ENCODE data around the gene ZC3H15.

DNA sequence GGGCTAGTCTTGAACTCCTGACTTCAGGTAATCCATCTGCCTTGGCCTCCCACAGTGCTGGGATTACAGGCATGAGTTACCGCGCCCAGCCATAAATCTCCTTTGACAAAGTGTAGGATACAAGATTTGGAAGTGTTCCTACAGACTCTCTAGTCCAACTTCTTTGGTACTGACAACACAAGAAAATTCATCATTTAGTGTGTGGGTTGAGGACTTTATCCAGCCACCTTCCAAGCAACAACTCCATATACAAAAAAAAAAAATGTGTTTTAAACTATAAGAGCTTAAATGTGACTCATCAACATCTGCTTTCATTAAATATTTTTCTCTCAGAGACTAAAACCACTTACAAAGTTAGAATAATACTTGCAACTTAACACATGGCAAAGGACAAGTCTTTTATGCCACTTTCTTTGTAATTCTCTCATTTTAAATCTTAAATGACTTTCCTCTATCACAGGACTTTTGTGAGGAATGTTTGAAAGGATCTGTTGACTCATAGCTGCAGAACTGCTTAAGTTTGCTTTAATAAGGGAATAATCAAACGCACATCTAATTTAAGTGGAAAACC is 57.6 kb downstream of the ZC3H15 start:
- TF ChIP-seq PBX3 (IDR thresholded peaks at IDR 0.05) (no peak), HDAC2 (IDR thresholded peaks at IDR 0.05) (no peak), RNF2 (IDR thresholded peaks at IDR 0.05; ENCODE audit: borderline replicate concordance, low read depth) (no peak), HMGXB4 (CRISPR knock-in tag; IDR thresholded peaks at IDR 0.05; ENCODE audit: borderline replicate concordance) (no peak), USF2 (IDR thresholded peaks at IDR 0.05) (no peak), CHD2 (IDR thresholded peaks at IDR 0.05; ENCODE audit: low read length, partially characterized antibody) (no peak), RAD21 (conservative IDR thresholded peaks at IDR 0.05 in 1 of 2, IDR thresholded peaks at IDR 0.05 in 1 of 2) (no peak), HOXA7 (CRISPR knock-in tag; IDR thresholded peaks at IDR 0.05) (no peak), POLR2A (IDR thresholded peaks at IDR 0.05; ENCODE audit: low read length) (no peak)
- TF ChIP-seq, protein P1, sequence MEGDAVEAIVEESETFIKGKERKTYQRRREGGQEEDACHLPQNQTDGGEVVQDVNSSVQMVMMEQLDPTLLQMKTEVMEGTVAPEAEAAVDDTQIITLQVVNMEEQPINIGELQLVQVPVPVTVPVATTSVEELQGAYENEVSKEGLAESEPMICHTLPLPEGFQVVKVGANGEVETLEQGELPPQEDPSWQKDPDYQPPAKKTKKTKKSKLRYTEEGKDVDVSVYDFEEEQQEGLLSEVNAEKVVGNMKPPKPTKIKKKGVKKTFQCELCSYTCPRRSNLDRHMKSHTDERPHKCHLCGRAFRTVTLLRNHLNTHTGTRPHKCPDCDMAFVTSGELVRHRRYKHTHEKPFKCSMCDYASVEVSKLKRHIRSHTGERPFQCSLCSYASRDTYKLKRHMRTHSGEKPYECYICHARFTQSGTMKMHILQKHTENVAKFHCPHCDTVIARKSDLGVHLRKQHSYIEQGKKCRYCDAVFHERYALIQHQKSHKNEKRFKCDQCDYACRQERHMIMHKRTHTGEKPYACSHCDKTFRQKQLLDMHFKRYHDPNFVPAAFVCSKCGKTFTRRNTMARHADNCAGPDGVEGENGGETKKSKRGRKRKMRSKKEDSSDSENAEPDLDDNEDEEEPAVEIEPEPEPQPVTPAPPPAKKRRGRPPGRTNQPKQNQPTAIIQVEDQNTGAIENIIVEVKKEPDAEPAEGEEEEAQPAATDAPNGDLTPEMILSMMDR (IDR thresholded peaks at IDR 0.05), result no peak
- TF ChIP-seq, protein P2, sequence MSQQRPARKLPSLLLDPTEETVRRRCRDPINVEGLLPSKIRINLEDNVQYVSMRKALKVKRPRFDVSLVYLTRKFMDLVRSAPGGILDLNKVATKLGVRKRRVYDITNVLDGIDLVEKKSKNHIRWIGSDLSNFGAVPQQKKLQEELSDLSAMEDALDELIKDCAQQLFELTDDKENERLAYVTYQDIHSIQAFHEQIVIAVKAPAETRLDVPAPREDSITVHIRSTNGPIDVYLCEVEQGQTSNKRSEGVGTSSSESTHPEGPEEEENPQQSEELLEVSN (IDR thresholded peaks at IDR 0.05; ENCODE audit: borderline replicate concordance, low read depth), result no peak

Data from A549 (cell line).